HG03095 (cell line): ENCODE data around the gene EVA1B.

Experiments
- ATAC-seq: cut with Tn5 transposase; IDR thresholded peaks from one replicate; pipeline ENCODE4 v1.9.1; 2021; ENCODE audit warnings: moderate library complexity; ENCODE audit not compliant: unreplicated experiment

EVA1B gene

GRCh38 chr1:36320767-36321118 is 2.7 kb downstream of the EVA1B start:
- ATAC-seq: no peak

DNA sequence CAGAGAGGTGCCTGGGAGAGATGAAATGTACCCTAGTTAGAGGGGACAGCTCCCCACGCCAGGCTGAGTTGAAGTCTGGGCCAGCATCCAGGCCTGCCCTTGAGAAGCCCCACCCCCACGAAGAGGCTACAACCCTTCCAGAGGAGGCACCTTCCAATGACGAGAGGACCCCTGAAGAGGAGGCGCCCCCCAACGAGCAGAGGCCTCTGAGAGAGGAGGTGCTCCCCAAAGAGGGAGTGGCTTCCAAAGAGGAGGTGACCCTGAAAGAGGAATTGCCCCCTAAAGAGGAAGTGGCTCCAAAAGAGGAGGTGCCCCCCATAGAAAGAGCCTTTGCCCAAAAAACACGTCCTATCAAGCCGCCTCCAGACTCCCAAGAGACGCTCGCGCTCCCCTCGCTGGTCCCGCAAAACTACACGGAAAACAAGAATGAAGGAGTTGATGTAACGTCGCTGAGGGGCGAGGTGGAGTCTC is 3.1 kb downstream of the EVA1B start:
- no peak for ATAC-seq

DNA sequence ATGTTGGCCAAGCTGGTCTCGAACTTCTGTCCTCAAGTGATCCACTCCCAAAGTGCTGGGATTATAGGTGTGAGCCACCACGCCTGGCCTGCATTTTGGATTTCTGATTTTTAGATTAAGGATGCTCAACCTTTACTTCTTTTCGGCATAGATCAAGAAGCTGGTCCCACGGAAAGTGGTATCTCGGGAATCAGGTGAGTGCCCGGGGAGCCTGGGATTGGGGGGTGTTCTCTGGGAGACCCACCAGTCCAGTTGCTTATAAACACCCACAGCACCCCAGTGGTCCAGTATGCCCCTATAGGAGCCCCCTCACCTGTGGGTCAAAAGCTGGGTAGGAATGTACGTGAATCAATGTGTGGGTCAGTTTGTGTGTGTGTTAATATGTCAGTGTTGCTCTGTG is 14.0 kb downstream of the EVA1B start:
- ATAC-seq: no peak

DNA sequence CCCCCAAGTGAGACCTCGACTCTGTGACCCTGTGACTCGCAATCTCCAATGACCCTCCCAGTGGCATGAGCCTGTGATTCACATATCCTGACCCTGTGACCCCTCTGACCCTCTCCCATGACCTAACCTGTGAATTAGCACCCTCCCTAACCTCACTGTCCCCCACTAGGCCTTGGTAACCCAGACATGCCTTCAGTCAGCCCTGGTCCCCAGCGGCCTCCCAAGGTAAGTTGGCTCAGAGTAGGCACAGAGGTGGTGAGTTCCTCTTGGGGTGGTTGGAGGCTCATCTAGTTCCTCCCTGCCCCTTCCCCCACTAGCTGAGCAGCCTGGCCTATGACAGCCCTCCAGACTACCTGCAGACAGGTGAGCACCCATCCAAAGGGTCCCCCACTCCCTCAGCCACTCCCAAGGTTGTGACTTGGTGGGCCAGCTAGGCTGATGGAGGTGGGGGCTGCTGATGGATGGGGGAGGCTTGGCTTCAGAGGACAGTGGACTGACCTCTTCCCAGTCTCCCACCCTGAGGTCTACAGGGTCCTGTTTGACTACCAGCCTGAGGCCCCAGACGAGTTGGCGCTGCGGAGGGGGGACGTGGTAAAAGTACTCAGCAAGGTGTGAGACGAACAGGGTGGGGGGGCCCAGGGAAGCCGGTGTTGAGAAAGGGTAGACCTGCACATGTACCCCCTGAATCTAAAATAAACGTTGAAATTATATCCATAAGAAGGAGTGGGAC is 15.7 kb downstream of the EVA1B start:
- no peak for ATAC-seq

- ATAC-seq: peak; percentile 93
Measured at GRCh38 chr1:36306902-36307456, 16.5 kb downstream of the EVA1B start.

DNA sequence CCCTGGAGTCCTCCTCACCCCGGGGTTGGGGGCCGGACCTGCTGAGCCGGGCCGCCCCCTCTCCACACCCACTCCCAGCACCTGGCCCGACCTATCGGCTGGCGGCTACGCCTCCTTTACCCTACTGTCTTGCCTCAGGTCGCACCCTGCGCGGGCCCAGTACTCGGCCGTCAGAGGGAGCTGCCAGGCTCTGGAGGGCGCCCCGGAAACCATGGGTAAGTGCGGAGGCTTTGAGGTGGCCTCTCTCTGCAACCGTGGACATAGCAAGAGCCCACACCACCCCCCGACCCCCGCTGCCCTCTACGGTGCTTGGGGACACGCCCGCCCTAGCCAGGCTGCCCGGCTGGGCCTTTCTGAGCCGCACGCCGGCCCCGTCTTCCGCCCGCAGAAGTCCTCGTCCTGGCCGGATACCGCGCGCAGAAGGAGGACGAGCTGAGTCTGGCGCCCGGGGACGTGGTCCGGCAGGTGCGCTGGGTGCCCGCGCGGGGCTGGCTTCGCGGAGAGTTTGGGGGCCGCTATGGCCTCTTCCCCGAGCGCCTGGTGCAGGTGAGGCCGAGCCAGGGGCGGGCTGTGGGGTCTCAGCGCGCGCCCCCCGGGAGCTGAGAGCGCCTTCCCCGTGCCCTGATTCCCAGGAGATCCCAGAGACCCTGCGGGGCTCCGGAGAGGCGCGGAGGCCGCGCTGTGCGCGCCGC is 17.1 kb downstream of the EVA1B start, which contains the start of gene SH3D21:
Gene SH3D21 (plus strand): TSS at position 159 of the 692 bp plus-strand sequence. CDS start 53 bp downstream, at position 212.
- ATAC-seq: peak; percentile 25

DNA sequence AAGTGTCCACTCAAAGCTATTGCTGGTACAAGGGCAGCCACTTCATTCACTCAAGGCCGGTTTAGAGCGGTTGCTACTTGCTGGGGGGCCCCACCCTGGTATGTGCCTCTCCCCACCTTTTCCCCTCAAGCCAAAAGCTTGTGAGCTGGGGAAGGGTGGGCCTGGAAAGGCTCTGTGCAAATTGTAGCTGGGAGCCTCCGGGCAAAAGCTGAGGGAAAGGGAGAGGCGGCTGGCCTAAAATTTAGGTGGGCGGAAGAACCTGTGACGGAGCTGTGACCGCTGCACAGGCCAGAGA is 17.6 kb downstream of the EVA1B start:
- no peak for ATAC-seq

GRCh38 chr1:36304970-36305914 is 18.2 kb downstream of the EVA1B start:
- no peak for ATAC-seq

DNA sequence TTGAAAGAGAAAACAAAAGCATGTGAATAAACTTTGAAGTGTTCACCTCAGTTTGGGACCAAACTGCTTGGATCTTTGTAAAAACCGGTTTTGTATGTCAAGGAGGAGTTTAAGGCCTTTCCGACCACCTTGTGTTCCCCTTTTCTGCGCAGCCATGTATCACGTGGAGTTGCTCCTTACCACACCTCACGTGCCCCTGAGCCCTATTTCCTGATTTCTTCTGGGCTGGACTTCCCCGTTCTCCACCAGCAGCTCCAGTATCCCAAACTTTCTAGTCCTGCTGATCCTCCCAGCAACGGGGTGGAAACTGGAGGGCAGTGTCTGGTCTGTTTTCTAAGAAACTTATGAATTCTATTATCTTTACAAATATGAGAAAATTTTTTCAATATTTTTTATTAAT is 18.9 kb downstream of the EVA1B start:
- no peak for ATAC-seq

GRCh38 chr1:36303650-36304360 is 19.6 kb downstream of the EVA1B start:
- ATAC-seq: no peak

- no peak for ATAC-seq
Measured at GRCh38 chr1:36303244-36303643, 20.2 kb downstream of the EVA1B start.

DNA sequence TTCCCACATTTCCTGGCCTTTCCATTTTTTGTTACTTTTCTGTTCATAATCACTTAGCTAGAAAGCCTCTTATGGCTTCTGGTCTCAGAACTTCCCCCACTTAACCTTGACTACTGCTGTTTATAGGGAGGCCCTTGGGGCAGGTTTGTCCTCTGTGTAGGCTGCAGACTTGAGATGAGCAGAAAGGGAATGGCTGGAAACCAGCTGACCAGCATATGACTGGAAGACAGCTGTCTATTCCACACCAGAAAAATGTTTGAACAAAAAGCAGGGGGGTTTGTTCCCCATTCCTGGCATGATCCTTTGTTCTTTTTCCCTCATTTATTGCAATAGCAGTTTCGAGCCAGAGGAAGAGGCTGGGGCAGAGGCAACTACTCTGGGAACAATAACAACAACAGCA is 22.2 kb downstream of the EVA1B start:
- ATAC-seq: no peak

DNA sequence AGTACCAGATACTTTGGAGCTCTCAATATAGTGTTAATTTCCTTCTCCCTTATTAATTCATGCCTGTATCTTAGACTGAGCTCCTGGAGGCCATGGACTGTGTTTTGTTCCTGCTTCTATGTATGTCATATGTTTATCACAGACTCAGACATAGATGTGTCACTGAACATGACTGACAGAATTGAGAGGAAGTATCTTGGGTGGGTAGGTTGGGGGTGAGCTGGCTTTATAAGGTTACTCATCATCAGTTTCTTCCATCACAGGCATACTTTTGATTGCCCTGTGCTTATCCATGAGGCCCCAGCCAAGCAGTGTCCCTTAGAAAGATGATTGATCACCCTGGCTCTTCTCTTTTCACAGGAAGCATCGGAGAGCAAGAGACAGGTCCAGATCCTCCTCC is 22.9 kb downstream of the EVA1B start:
- no peak for ATAC-seq

DNA sequence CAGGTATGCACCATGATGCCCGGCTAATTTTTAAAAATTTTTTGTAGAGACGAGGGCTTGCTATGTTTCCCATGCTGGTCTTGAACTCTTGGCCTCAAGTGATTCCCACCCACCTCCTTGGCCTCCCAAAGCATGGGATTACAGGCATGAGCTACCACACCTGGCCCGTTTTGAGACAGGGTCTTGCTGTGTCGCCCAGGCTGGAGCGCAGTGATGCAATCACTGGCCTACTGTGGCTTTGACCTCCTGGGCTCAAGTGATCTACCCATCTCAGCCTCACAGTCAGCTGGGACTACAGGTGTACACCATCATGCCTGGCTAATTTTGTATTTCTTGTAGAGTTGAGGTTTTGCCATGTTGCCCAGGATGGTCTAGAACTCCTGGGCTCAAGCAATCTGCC is 24.8 kb downstream of the EVA1B start:
- ATAC-seq: no peak

GRCh38 chr1:36297062-36297461 is 26.4 kb downstream of the EVA1B start:
- ATAC-seq: no peak

- no peak for ATAC-seq
Measured at GRCh38 chr1:36295390-36295789, 28.1 kb downstream of the EVA1B start.

- ATAC-seq: no peak
Measured at GRCh38 chr1:36287595-36287994, 35.9 kb downstream of the EVA1B start.

GRCh38 chr1:36286802-36287201 is 36.6 kb downstream of the EVA1B start:
- no peak for ATAC-seq

- no peak for ATAC-seq
Measured at GRCh38 chr1:36285443-36286101, 37.9 kb downstream of the EVA1B start.

DNA sequence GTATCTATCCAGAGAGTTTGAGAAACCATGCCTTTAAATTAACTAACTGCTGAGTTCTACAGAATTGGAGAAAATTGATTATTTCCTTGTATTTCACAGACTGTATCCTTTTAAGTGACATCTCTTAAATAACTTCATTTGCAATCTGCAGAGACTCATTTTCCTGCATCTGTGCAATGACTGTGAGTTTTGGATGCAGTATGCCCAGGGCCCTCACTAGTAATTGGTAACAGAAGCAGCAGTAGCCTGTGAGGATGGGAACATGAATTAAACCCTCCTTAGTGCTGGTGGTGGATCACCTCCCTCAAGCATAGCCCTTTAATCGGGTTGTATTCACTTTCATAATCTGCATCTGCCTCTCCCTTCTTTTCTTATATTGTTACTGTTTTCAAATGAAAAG is 38.9 kb downstream of the EVA1B start:
- ATAC-seq: no peak
